ENCODE data around the gene TPM2.

DNA sequence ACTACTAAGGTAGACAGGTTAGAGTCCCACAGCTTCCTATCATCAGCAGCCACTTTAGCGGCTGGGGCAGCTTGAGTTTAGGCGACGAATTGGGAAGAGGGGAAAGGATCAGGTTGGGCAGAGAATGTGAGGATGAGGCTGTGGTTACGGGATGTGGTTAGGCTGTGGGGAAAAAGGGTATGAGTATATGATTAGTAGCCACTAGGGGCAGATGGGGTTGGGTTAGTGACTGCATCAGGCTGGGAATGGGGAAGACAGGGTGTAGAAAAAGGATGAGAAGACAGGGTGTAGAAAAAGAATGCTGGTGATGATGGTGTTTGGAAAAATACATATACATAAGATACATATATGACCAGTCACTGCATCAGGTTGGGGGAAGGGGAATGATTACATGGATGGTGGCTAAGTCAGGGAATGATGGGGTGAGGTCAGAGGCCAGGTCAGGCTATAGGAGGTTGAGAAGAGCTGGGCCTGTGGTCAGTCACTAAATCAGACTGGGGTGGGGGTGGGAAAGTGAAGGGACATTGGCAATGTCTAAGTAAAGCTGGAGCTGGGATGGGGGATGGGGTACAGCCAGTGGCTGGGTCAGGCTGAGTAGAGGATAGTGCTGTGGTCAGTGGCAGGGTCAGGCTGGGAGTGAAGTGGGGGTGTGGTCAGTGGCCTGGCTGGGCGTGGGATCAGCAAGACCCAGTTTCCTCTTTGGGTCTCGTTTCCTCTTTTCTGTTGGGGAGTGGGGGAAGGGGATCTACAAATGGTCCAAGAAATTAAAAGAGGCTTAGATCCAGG lies 40.2 kb upstream of the TPM2 start:
- no peak for TF ChIP-seq POLR2A (IDR thresholded peaks at IDR 0.05)
- TF ChIP-seq, protein P1, sequence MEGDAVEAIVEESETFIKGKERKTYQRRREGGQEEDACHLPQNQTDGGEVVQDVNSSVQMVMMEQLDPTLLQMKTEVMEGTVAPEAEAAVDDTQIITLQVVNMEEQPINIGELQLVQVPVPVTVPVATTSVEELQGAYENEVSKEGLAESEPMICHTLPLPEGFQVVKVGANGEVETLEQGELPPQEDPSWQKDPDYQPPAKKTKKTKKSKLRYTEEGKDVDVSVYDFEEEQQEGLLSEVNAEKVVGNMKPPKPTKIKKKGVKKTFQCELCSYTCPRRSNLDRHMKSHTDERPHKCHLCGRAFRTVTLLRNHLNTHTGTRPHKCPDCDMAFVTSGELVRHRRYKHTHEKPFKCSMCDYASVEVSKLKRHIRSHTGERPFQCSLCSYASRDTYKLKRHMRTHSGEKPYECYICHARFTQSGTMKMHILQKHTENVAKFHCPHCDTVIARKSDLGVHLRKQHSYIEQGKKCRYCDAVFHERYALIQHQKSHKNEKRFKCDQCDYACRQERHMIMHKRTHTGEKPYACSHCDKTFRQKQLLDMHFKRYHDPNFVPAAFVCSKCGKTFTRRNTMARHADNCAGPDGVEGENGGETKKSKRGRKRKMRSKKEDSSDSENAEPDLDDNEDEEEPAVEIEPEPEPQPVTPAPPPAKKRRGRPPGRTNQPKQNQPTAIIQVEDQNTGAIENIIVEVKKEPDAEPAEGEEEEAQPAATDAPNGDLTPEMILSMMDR (IDR thresholded peaks at IDR 0.05) = peak in 5 of 7 experiments; percentile 35 to 59 (median 48)

Measured in stomach (tissue), 4 donors.